ENCODE measurements around the gene PANK4.

The PANK4 gene

GRCh38 chr1:2501041-2501819, 25.2 kb downstream of the PANK4 start:
- no peak for DNase-seq (ENCODE audit: low read depth in 4 of 4, low spot score in 1 of 4)

- DNase-seq (ENCODE audit: low read depth in 4 of 4, low spot score in 1 of 4) = no peak
Observed at GRCh38 chr1:2499986-2500596, 26.3 kb downstream of the PANK4 start.

- DNase-seq (ENCODE audit: low read depth in 4 of 4, low spot score in 1 of 4) = no peak
Observed at GRCh38 chr1:2499260-2499659, 27.1 kb downstream of the PANK4 start.

- DNase-seq (ENCODE audit: low read depth in 4 of 4, low spot score in 1 of 4) = no peak
Observed at GRCh38 chr1:2498648-2499047, 27.7 kb downstream of the PANK4 start.

GRCh38 chr1:2497891-2498290, 28.5 kb downstream of the PANK4 start:
- no peak for DNase-seq (ENCODE audit: low read depth in 4 of 4, low spot score in 1 of 4)

- DNase-seq (ENCODE audit: low read depth in 4 of 4, low spot score in 1 of 4) = no peak
Observed at GRCh38 chr1:2496746-2497145, 29.6 kb downstream of the PANK4 start.

- no peak for DNase-seq (ENCODE audit: low read depth in 4 of 4, low spot score in 1 of 4)
Observed at GRCh38 chr1:2496087-2496622, 30.2 kb downstream of the PANK4 start.

- no peak for DNase-seq (ENCODE audit: low read depth in 4 of 4, low spot score in 1 of 4)
Observed at GRCh38 chr1:2495546-2495945, 30.9 kb downstream of the PANK4 start.

GRCh38 chr1:2495026-2495425, 31.4 kb downstream of the PANK4 start:
- no peak for DNase-seq (ENCODE audit: low read depth in 4 of 4, low spot score in 1 of 4)

- DNase-seq (ENCODE audit: low read depth in 4 of 4, low spot score in 1 of 4) = no peak
Observed at GRCh38 chr1:2494323-2494693, 32.1 kb downstream of the PANK4 start.

- DNase-seq (ENCODE audit: low read depth in 4 of 4, low spot score in 1 of 4) = no peak
Observed at GRCh38 chr1:2493691-2494322, 32.6 kb downstream of the PANK4 start.

GRCh38 chr1:2493218-2493617, 33.2 kb downstream of the PANK4 start:
- DNase-seq (ENCODE audit: low read depth in 4 of 4, low spot score in 1 of 4) = no peak

GRCh38 chr1:2492091-2492490, 34.3 kb downstream of the PANK4 start:
- DNase-seq (ENCODE audit: low read depth in 4 of 4, low spot score in 1 of 4) = no peak

GRCh38 chr1:2489615-2490014, 36.8 kb downstream of the PANK4 start:
- no peak for DNase-seq (ENCODE audit: low read depth in 4 of 4, low spot score in 1 of 4)

- DNase-seq (ENCODE audit: low read depth in 4 of 4, low spot score in 1 of 4) = no peak
Observed at GRCh38 chr1:2488688-2489087, 37.7 kb downstream of the PANK4 start.

- DNase-seq (ENCODE audit: low read depth in 4 of 4, low spot score in 1 of 4) = no peak
Observed at GRCh38 chr1:2486558-2486957, 39.8 kb downstream of the PANK4 start.

- DNase-seq (ENCODE audit: low read depth in 4 of 4, low spot score in 1 of 4) = no peak
Observed at GRCh38 chr1:2486041-2486440, 40.4 kb downstream of the PANK4 start.

GRCh38 chr1:2483970-2484369, 42.4 kb downstream of the PANK4 start:
- DNase-seq (ENCODE audit: low read depth in 4 of 4, low spot score in 1 of 4) = no peak

- no peak for DNase-seq (ENCODE audit: low read depth in 4 of 4, low spot score in 1 of 4)
Observed at GRCh38 chr1:2483026-2483425, 43.4 kb downstream of the PANK4 start.

GRCh38 chr1:2482588-2482987, 43.8 kb downstream of the PANK4 start:
- no peak for DNase-seq (ENCODE audit: low read depth in 4 of 4, low spot score in 1 of 4)

GRCh38 chr1:2481885-2482284, 44.5 kb downstream of the PANK4 start:
- no peak for DNase-seq (ENCODE audit: low read depth in 4 of 4, low spot score in 1 of 4)

GRCh38 chr1:2480986-2481364, 45.4 kb downstream of the PANK4 start:
- no peak for DNase-seq (ENCODE audit: low read depth in 4 of 4, low spot score in 1 of 4)

Measured in stimulated activated CD4-positive, alpha-beta T cell treated with anti-CD3 and anti-CD28 coated beads, Interleukin-1b, Interleukin-23, amount 100 ng/mL, for 24 hours (primary cell).